Parathyroid adenoma (tissue), 2 donors: ENCODE results near the gene HNRNPF.

Experiments
- H2AFZ ChIP-seq: fragments of 300-600 bp; sonication (generic); one replicate; pipeline ENCODE4 v1.7.0; 2017; ENCODE audit warnings: antibody characterized with exemption, mild to moderate bottlenecking
- H3K27ac ChIP-seq: fragments of 300-600 bp; sonication (generic); one replicate; pipeline ENCODE4 v1.7.0; 2017
- H3K27me3 ChIP-seq: fragments of 300-600 bp; sonication (generic); one replicate; pipeline ENCODE4 v1.7.0; 2017; ENCODE audit warnings: low read length; ENCODE audit not compliant: control insufficient read depth, insufficient read depth
- H3K36me3 ChIP-seq: fragments of 300-600 bp; sonication (generic); one replicate; pipeline ENCODE4 v1.7.0; 2017; ENCODE audit warnings: low read length; ENCODE audit not compliant: control insufficient read depth, insufficient read depth
- H3K4me1 ChIP-seq: fragments of 300-600 bp; sonication (generic); one replicate; pipeline ENCODE4 v1.7.0; 2017; ENCODE audit warnings: control low read depth
- H3K4me2 ChIP-seq: fragments of 300-600 bp; sonication (generic); one replicate; pipeline ENCODE4 v1.7.0; 2017; ENCODE audit warnings: low read length
- H3K4me3 ChIP-seq: fragments of 300-600 bp; sonication (generic); one replicate; pipeline ENCODE4 v1.7.0; 2017; ENCODE audit warnings: low read depth, low read length
- H3K79me2 ChIP-seq: fragments of 300-600 bp; sonication (generic); one replicate; pipeline ENCODE4 v1.7.0; 2017; ENCODE audit warnings: control low read depth
- H3K9ac ChIP-seq: fragments of 300-600 bp; sonication (generic); one replicate; pipeline ENCODE4 v1.7.0; 2017; ENCODE audit warnings: mild to moderate bottlenecking
- H3K9me3 ChIP-seq: fragments of 300-600 bp; sonication (generic); one replicate; pipeline ENCODE4 v1.7.0; 2017; ENCODE audit warnings: low read length; ENCODE audit not compliant: control insufficient read depth
- TF ChIP-seq, protein P1 (sequence below): fragments of 300-600 bp; sonication (generic); IDR thresholded peaks from one replicate; pipeline ENCODE4 v1.7.0; 2017; ENCODE audit warnings: antibody characterized with exemption, mild to moderate bottlenecking
- donor health status: primary hyperparathyroidism.

Gene HNRNPF

DNA sequence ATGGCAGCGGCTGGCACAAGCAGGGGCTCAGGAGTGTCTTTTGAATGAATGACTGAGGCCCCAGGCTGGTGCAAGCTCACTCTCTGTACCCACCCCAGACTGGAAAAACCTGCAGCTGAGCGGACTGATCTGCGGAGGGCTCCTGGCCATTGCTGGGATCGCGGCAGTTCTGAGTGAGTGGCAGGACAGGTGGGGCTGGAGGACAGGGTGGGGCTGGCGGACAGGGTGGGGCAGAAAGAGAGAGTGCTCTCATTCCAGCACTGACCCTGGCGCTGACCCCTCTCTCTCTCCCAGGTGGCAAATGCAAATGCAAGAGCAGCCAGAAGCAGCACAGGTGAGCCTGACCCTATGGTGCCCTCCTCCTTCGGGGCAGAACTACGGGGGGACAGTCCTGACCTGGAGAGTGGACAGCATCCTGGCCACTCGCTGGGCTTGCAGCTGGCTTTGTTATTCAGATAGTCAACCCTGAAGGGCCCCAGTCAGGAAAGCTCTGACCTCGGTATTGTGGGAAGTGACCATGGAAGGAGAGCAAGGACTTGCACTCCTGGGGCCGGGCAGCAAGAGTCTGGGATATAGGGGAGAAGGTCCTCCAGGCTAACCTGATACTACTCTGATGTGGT lies 33.5 kb downstream of the HNRNPF start:
- Histone ChIP-seq H3K79me2 (no peaks in the 10 kb centered on the region), H3K27me3 (no peaks in the 10 kb centered on the region), H3K9me3 (no peaks in the 10 kb centered on the region), H3K36me3 (no peaks in the 10 kb centered on the region), H3K4me2 (no peak overlapping the region), H3K4me3 (no peak overlapping the region), H3K4me1 (no peaks in the 10 kb centered on the region), H3K9ac (no peak overlapping the region), H2AFZ (no peak overlapping the region), H3K27ac (no peak overlapping the region)
- TF ChIP-seq, protein P1, sequence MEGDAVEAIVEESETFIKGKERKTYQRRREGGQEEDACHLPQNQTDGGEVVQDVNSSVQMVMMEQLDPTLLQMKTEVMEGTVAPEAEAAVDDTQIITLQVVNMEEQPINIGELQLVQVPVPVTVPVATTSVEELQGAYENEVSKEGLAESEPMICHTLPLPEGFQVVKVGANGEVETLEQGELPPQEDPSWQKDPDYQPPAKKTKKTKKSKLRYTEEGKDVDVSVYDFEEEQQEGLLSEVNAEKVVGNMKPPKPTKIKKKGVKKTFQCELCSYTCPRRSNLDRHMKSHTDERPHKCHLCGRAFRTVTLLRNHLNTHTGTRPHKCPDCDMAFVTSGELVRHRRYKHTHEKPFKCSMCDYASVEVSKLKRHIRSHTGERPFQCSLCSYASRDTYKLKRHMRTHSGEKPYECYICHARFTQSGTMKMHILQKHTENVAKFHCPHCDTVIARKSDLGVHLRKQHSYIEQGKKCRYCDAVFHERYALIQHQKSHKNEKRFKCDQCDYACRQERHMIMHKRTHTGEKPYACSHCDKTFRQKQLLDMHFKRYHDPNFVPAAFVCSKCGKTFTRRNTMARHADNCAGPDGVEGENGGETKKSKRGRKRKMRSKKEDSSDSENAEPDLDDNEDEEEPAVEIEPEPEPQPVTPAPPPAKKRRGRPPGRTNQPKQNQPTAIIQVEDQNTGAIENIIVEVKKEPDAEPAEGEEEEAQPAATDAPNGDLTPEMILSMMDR: no peak

DNA sequence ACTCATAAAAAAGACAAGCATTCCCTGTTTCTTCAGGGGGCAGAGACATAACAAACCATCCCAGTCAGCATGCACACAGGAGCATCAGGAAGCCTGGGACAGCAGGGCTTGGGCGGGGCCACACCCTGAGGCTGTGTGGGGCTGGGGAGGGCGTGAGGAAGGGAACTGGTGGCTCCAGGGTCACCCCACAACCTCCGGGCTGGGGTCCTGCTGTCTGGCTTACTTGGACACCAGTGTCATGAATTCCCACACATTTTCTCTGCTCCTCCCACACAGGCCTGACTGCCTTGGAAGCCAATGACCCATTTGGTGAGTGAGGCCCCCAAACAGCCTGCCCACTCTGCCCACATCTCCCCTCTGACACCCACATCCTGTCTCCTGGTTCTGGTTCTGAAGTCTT lies 34.8 kb downstream of the HNRNPF start:
- no peak overlapping the region for H3K27ac ChIP-seq

DNA sequence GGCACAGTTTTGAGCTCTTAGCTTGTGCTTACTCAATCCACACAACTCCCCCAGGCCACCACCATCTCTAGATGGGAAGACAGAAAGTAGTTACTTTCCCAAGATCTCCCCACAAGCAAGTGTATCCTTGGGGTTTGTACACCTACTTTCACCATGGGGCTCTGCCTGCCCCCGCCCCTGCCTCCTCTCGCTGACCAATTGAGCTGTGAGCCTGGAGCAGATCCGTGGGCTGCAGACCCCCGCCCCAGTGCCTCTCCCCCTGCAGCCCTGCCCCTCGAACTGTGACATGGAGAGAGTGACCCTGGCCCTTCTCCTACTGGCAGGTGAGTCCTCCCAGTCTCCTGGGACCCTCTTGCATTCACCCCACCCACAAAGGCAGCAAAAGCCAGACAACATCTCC lies 35.5 kb downstream of the HNRNPF start:
- TF ChIP-seq, protein P1: no peak
- Histone ChIP-seq H3K27ac (no peak overlapping the region), H3K9ac (no peak overlapping the region), H3K79me2 (no peaks in the 10 kb centered on the region), H3K9me3 (no peaks in the 10 kb centered on the region), H3K36me3 (no peaks in the 10 kb centered on the region), H3K4me3 (no peak overlapping the region), H3K4me1 (no peaks in the 10 kb centered on the region), H3K4me2 (no peak overlapping the region), H2AFZ (no peak overlapping the region), H3K27me3 (no peaks in the 10 kb centered on the region)

More for the DNA sequence above, 34.8 kb downstream of the HNRNPF start:
- TF ChIP-seq, protein P1: no peak
- Histone ChIP-seq H3K79me2 (no peaks in the 10 kb centered on the region), H3K4me3 (no peak overlapping the region), H3K27me3 (no peaks in the 10 kb centered on the region), H3K9me3 (no peaks in the 10 kb centered on the region), H3K36me3 (no peaks in the 10 kb centered on the region), H3K4me1 (no peaks in the 10 kb centered on the region), H2AFZ (no peak overlapping the region), H3K4me2 (no peak overlapping the region), H3K9ac (no peak overlapping the region)

DNA sequence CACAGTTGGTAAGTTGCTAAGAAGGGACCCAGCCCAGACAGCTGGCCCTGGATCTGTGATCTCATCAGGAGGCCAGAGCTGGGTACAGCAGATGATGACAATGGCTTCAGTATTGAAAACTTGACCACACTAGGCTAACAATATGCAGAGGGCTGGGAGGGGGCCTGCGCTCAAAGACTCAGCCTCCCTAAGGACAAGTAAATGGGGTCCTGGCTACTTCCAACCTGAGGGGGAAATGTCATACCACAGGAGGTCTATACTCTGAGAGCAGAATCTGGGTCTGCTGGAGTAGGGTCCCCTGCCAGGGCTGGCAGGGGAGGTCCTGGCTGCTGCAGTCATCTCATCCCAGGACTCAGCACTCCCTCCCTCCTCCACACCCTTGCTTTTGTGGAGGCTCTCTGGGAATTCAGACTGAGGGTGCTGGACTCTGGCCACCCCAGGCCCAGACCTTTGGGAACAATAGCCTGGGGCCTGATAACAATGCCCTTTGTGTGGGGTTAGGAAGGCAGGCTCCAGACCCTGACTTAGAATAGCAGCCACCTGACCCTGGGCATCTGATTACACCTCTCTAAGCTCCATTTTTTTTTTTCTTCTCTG lies 36.1 kb downstream of the HNRNPF start:
- Histone ChIP-seq H3K79me2 (no peaks in the 10 kb centered on the region), H3K4me3 (no peak overlapping the region), H3K27me3 (no peaks in the 10 kb centered on the region), H3K36me3 (no peaks in the 10 kb centered on the region), H3K9me3 (no peaks in the 10 kb centered on the region), H3K4me1 (no peaks in the 10 kb centered on the region), H3K4me2 (no peak overlapping the region), H2AFZ (no peak overlapping the region), H3K27ac (no peak overlapping the region), H3K9ac (no peak overlapping the region)
- TF ChIP-seq, protein P1: no peak

DNA sequence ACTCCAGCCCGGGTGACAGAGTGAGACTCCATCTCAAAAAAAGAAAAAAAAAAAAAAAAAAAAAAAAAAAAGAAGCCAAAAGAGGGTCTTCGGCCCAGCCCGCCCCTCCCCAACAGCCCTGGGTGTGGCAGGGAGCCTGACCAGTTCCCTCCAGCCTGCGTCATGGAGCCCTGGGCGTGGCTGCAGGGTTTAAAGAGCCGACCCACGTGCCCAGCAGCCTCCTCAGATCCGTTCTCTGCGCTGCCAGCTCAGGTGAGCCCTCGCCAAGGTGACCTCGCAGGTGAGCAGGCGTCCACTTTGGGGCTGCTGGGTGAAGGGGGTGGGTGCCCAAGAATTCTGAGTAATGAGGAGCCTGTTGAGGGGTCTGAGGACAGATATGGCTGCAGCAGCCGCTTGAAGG lies 37.6 kb downstream of the HNRNPF start, which contains the start of gene FXYD4:
Gene FXYD4, plus strand, starts transcription at position 219 of the 400 bp plus-strand sequence. CDS start 2,111 bp downstream, outside the sequence.
- no peaks in the 10 kb centered on the region for H3K79me2 ChIP-seq
- no peak within 1 kb of the TSS for H3K4me2 ChIP-seq
- H3K9ac ChIP-seq: no peak within 1 kb of the TSS
- no peak within 1 kb of the TSS for H3K4me3 ChIP-seq
- no peaks in the 10 kb centered on the region for H3K9me3 ChIP-seq
- TF ChIP-seq, protein P1: no peak
- no peak within 1 kb of the TSS for H3K27ac ChIP-seq
- H2AFZ ChIP-seq: no peak within 1 kb of the TSS
- no peaks in the 10 kb centered on the region for H3K36me3 ChIP-seq
- H3K4me1 ChIP-seq: no peaks in the 10 kb centered on the region
- H3K27me3 ChIP-seq: no peaks in the 10 kb centered on the region
